VCaP (cell line): Measurements from ENCODE around the gene ZCCHC24.

ENCODE experiments used
- H3K27ac ChIP-seq: fragments of 450-650 bp; 2 replicates; pipeline ENCODE4 v1.5.1; 2017
- TF ChIP-seq, protein P1 (sequence below): fragments of 450-650 bp; conservative IDR thresholded peaks from 2 replicates; pipeline ENCODE4 v1.5.1; 2017; ENCODE audit warnings: mild to moderate bottlenecking, moderate library complexity

Gene ZCCHC24

GRCh38 chr10:79412516-79412915 is 32.9 kb downstream of the ZCCHC24 start:
- H3K27ac ChIP-seq = no peak overlapping the region
- TF ChIP-seq, protein P1, sequence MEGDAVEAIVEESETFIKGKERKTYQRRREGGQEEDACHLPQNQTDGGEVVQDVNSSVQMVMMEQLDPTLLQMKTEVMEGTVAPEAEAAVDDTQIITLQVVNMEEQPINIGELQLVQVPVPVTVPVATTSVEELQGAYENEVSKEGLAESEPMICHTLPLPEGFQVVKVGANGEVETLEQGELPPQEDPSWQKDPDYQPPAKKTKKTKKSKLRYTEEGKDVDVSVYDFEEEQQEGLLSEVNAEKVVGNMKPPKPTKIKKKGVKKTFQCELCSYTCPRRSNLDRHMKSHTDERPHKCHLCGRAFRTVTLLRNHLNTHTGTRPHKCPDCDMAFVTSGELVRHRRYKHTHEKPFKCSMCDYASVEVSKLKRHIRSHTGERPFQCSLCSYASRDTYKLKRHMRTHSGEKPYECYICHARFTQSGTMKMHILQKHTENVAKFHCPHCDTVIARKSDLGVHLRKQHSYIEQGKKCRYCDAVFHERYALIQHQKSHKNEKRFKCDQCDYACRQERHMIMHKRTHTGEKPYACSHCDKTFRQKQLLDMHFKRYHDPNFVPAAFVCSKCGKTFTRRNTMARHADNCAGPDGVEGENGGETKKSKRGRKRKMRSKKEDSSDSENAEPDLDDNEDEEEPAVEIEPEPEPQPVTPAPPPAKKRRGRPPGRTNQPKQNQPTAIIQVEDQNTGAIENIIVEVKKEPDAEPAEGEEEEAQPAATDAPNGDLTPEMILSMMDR = no peak

GRCh38 chr10:79411546-79412495 is 33.6 kb downstream of the ZCCHC24 start:
- TF ChIP-seq, protein P1 = no peak
- no peak overlapping the region for H3K27ac ChIP-seq

DNA sequence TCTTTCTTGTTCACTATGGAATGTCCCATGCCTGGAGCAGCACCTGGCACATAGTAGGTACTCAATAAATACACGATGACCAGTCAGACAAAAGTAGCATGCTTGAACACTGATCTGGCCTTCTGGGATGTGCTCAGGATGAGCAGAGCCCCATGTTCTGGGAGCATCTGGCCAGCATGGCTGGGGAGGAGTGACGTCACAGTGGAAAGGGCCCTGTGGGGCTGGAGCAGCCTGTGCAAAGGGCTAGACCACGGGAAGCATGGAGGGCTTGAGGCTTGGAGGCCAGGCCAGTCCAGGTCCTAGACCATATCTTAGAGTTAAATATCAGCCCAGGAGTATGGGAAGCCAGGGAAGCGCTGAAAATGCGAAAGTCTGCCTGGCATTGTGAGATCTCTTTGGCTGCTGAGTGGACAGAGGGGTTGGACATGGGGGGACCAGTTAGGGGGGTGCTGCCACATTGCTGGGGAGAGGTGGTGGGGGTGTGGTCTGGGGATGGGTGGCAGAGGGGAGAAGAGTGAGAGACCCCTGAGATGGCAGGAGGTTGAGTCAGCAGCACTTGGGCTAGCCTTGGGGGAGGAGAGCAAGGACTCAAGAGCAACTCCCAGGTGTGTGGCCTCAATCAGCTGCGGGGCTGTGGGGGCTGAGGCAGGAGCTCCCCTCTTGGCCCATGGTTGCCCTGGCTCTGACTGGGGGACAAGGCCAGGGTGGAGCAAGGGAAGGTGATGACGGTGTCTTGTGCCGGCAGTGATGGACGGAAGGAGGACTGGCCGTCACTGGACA is 34.9 kb downstream of the ZCCHC24 start:
- TF ChIP-seq, protein P1 = no peak
- H3K27ac ChIP-seq = no peak overlapping the region

DNA sequence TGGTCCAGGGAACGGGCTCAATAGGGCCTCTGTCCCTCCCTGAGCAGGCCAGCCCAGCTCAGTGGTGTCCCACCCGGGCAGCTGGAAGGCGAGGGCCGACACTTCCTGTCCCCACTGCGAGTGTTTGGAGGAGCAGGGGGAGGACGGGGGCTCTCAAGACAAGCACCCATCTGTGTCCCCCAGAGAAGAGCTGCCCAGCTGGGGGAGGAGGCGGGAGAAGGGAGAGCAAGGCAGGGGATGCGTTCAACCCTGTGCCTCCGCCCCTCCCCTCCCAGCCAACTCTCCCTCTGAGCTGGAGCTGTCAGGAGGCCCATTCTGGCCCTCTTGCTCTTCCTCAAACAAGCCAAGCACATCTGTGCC is 35.7 kb downstream of the ZCCHC24 start:
- TF ChIP-seq, protein P1 = no peak
- H3K27ac ChIP-seq = no peak overlapping the region

GRCh38 chr10:79409038-79409725 is 36.2 kb downstream of the ZCCHC24 start:
- TF ChIP-seq, protein P1 = no peak

GRCh38 chr10:79407811-79408795 is 37.3 kb downstream of the ZCCHC24 start:
- H3K27ac ChIP-seq = no peak overlapping the region
- TF ChIP-seq, protein P1 = no peak

More at GRCh38 chr10:79409038-79409725, 36.2 kb downstream of the ZCCHC24 start:
- H3K27ac ChIP-seq = no peak overlapping the region
